Measurements from ENCODE around the gene DOP1B.
A peak's percentile ranks its signal among the peaks of the same experiment; 100 is the strongest.
"Not testable (repeated sequence)": the region's sequence is repeated elsewhere in the genome, so short reads cannot be mapped to it uniquely, and the experiment has no call there.

DOP1B gene, protein sequence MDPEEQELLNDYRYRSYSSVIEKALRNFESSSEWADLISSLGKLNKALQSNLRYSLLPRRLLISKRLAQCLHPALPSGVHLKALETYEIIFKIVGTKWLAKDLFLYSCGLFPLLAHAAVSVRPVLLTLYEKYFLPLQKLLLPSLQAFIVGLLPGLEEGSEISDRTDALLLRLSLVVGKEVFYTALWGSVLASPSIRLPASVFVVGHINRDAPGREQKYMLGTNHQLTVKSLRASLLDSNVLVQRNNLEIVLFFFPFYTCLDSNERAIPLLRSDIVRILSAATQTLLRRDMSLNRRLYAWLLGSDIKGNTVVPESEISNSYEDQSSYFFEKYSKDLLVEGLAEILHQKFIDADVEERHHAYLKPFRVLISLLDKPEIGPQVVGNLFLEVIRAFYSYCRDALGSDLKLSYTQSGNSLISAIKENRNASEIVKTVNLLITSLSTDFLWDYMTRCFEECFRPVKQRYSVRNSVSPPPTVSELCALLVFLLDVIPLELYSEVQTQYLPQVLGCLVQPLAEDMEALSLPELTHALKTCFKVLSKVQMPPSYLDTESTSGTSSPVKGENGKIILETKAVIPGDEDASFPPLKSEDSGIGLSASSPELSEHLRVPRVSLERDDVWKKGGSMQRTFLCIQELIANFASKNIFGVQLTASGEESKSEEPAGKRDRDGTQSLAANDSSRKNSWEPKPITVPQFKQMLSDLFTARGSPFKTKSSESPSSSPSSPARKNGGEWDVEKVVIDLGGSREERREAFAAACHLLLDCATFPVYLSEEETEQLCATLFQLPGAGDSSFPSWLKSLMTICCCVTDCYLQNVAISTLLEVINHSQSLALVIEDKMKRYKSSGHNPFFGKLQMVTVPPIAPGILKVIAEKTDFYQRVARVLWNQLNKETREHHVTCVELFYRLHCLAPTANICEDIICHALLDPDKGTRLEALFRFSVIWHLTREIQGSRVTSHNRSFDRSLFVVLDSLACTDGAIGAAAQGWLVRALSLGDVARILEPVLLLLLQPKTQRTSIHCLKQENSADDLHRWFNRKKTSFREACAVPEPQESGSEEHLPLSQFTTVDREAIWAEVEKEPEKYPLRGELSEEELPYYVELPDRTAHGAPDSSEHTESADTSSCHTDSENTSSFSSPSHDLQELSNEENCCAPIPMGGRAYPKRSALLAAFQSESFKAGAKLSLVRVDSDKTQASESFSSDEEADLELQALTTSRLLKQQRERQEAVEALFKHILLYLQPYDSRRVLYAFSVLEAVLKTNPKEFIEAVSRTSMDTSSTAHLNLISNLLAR (N-terminal part only)

DNA sequence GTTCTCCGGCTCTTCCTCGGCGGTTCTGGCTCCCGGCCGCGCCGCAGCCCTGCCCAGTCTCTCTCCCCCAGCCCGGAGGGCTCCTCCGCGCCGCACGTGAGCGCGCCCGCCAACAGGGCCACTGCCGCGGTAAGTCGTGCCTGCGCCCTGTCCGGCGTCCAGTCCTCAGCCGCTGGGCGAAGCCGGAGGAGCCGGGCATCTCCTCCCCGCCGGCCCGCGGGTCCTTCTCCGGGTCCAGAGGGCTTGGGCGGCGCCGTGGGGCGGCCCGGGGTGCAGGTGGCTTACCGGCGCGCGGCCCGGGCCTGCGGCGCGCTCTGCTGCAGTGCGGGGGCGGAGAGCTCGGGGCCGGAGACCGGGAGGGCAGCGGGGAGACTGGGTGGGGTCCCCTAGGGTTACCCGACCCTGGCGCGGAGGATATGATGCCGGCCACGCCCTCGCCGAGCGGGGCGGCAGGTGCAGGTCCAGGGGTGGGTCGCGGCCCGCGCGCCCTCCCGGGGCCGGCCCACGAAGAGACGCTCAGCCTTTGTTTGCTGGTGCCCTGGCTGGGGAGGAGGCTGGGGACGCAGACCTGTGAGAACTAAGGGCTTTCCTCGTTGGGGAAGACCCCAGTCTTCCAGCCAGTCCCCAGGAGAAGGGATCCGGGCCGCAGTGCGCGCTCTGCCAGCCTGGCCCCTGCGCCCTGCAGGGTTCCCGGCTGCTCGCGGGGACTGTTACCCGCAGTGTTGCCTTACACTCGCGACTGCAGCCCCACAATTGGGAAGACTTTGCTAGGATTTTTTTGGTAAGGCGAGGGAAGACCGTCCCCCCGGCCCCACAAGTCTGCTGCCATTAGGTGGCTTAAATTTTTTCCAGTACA, at the start of gene DOP1B:
Gene DOP1B (plus strand): TSS at position 10 of the 856 bp plus-strand sequence. CDS start 7,910 bp downstream, outside the sequence.
- no peak for DNase-seq (ENCODE audit: low spot score)

GRCh38 chr21:36109868-36110267, 46.8 kb upstream of the DOP1B start:
- DNase-seq (ENCODE audit: low spot score) = no peak

DNA sequence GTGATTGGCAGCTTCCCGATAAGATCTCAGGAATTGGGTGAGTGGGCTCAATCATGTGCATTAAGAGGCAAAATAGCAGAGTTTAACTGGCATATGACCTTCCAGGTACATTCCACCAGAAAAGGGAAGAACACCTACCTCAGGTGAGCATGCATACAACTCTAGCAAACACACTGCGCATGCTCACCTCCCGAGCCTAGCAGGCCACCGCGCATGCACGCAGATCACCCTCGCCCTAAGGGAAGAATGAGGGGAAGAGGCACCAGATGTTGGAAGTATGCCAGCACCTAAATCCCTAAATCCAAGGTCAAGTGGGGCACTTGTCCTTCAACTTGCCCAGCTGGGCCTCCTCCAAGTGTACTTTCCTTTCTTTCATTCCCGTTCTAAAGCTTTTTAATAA, 45.4 kb upstream of the DOP1B start:
- DNase-seq (ENCODE audit: low spot score) = no peak

DNA sequence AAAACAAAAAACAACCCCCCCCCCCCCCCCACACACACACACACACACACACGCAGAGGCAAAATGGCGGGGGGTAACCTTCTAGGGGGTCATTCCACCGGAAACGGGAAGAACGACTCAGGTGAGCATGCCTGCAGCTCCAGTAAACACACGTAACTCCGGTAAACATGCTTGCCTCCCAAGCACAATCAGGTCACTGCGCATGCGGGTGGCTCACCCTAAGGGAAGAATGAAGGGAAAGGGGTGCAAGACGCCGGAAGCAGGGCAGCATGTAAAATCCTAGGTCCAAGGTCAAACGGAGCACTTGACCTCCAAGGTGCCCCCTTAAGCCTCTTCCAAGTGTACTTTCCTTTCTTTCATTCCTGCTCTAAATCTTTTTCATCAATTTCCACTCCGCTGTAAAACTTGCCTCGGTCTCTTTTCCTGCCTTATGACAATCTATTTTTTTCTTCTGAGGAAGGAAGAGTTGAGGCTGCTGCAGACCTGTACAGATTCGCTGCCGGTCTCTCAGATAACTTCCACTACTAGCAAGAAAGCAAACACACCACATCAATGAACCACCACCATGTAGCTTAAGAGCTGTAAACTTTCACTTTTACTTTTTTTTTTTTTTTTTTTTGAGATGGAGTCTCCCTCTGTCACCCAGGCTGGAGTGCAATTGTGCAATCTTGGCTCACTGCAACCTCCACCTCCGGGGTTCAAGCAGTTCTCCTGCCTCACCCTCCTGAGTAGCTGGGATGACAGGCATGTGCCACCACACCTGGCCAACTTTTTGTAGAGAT, 42.8 kb upstream of the DOP1B start:
- peak; percentile 50 for DNase-seq (ENCODE audit: low spot score)

GRCh38 chr21:36115138-36115730, 41.4 kb upstream of the DOP1B start:
- DNase-seq (ENCODE audit: low spot score) = no peak

- no peak for DNase-seq (ENCODE audit: low spot score)
Measured at GRCh38 chr21:36117286-36117741, 39.3 kb upstream of the DOP1B start.

GRCh38 chr21:36120304-36120888, 36.2 kb upstream of the DOP1B start:
- no peak for DNase-seq (ENCODE audit: low spot score)

- no peak for DNase-seq (ENCODE audit: low spot score)
Measured at GRCh38 chr21:36122977-36123376, 33.6 kb upstream of the DOP1B start.

GRCh38 chr21:36124395-36124794, 32.2 kb upstream of the DOP1B start:
- no peak for DNase-seq (ENCODE audit: low spot score)

GRCh38 chr21:36125512-36126207, 31.0 kb upstream of the DOP1B start:
- DNase-seq (ENCODE audit: low spot score) = peak; percentile 65

DNA sequence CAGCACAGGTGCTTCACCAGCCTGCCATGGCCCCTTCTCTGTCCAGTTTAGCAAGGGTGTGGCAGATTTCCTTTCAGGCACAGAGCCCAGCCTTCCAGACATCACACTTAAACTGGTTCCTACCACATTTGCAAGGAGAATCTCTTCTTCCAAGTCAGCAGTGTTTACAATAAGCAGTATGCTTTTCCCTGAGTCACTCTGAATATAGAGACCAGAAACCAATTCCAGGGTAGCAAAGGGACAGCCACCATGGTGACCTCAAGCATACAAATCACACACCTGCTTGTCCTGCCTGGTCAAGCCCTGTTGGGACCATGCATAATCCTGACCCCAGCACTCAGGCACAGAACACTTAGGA, 30.4 kb upstream of the DOP1B start:
- no peak for DNase-seq (ENCODE audit: low spot score)

GRCh38 chr21:36126621-36127110, 30.0 kb upstream of the DOP1B start:
- no peak for DNase-seq (ENCODE audit: low spot score)

DNA sequence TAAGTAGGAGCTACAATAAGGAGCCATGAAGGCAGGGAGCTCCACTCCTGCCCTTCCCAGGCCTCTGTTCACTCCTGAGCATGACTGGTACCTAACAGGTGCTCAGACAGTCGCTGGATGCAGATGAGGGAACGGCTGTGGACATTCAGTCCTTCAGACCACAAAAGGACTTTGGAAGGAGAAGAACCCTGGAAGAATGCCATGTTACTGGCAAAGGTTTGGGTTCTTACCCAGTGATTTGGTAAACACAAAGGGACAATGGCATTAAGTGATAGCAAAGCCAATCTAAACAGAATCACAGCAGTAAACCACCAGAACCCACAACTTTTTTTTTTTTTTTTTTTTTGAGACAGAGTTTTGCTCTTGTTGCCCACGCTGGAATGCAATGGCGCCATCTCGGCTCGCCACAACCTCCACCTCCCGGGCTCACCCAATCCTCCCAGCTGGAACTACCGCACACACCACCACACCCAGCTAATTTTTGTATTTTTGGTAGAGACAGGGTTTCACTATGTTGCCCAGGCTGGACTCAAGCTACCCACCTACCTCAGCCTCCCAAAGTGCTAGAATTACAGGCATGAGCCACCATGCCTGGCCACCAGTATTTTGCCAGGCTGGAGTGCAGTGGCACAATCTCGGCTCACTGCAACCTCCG, 29.2 kb upstream of the DOP1B start:
- no peak for DNase-seq (ENCODE audit: low spot score)

GRCh38 chr21:36127977-36128376, 28.6 kb upstream of the DOP1B start:
- DNase-seq (ENCODE audit: low spot score) = no peak

DNA sequence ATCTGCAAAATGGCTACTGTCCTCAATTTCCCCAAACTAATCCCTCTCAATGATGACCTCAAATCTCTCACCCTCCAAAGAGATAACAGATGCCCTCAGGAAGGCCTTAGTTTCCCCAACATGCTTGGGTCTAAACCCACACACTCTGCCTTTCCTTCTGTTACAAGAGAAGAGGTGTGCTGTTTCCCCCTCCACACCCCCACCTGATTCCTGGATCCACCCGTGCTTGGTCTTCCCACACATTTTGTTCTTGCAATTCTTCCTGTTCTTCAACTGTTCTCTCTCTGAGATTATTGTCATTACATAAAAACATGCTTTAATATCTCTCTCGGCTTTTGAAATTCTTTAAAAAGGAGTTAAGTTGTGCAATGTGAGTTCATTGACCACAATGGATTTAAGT, 27.4 kb upstream of the DOP1B start:
- no peak for DNase-seq (ENCODE audit: low spot score)

- not testable (repeated sequence) for DNase-seq (ENCODE audit: low spot score)
Measured at GRCh38 chr21:36130414-36130762, 26.2 kb upstream of the DOP1B start.

- not testable (repeated sequence) for DNase-seq (ENCODE audit: low spot score)
Measured at GRCh38 chr21:36130839-36131238, 25.8 kb upstream of the DOP1B start.

GRCh38 chr21:36132696-36133095, 23.9 kb upstream of the DOP1B start:
- DNase-seq (ENCODE audit: low spot score) = no peak

Measured in CD4-positive, alpha-beta T cell treated with Interleukin-15 for 4 hours (primary cell).